GM23338 (cell line): Measurements from ENCODE around the gene PCNX1. TPM values are rescaled to one million over a fixed set of nuclear protein-coding genes. Genes with fewer than 3 reads are reported as not detected.

Experiments
- ATAC-seq: fragments of 200-7000 bp; cut with Tn5 transposase; 3 replicates; pipeline ENCODE4 v1.9.1; 2020
- DNase-seq: peaks from one replicate; pipeline ENCODE4 v3.0.0-alpha.2; 2015; ENCODE audit warnings: low spot score
- H2AFZ ChIP-seq: fragments of 200-600 bp; sonication (generic); 2 replicates; pipeline ENCODE4 v1.8.0; 2016; ENCODE audit warnings: antibody characterized with exemption, mild to moderate bottlenecking, moderate library complexity
- H3F3A ChIP-seq: fragments of 200-600 bp; sonication (generic); replicated peaks from 2 replicates; pipeline ENCODE4 v1.8.0; 2017; ENCODE audit warnings: antibody characterized with exemption, mixed run types, low read depth
- H3K27ac ChIP-seq: fragments of 200-600 bp; sonication (generic); 2 replicates; pipeline ENCODE4 v1.6.1; 2016; ENCODE audit warnings: low read depth
- H3K27me3 ChIP-seq: fragments of 200-600 bp; sonication (generic); 2 replicates; pipeline ENCODE4 v1.8.0; 2016; ENCODE audit warnings: mild to moderate bottlenecking, mixed run types, moderate library complexity; ENCODE audit not compliant: insufficient read depth
- H3K36me3 ChIP-seq: fragments of 200-600 bp; sonication (generic); 2 replicates; pipeline ENCODE4 v1.8.0; 2016; ENCODE audit warnings: mild to moderate bottlenecking; ENCODE audit not compliant: insufficient read depth
- H3K4me1 ChIP-seq: fragments of 200-600 bp; sonication (generic); 2 replicates; pipeline ENCODE4 v1.8.0; 2016; ENCODE audit warnings: mild to moderate bottlenecking, moderate library complexity; ENCODE audit not compliant: insufficient read depth
- H3K4me2 ChIP-seq: fragments of 200-600 bp; sonication (generic); 2 replicates; pipeline ENCODE4 v1.7.1; 2017; ENCODE audit warnings: mixed run types
- H3K4me3 ChIP-seq: fragments of 200-600 bp; sonication (generic); 2 replicates; pipeline ENCODE4 v1.6.1; 2016; ENCODE audit warnings: mixed run types
- H3K79me2 ChIP-seq: fragments of 200-600 bp; sonication (generic); replicated peaks from 2 replicates; pipeline ENCODE4 v1.8.0; 2017; ENCODE audit warnings: mild to moderate bottlenecking; ENCODE audit not compliant: insufficient read depth
- H3K9me2 ChIP-seq: fragments of 200-600 bp; sonication (generic); 2 replicates; pipeline ENCODE4 v1.8.0; 2017; ENCODE audit not compliant: insufficient read depth
- H4K20me1 ChIP-seq: fragments of 200-600 bp; sonication (generic); replicated peaks from 2 replicates; pipeline ENCODE4 v1.8.0; 2017; ENCODE audit warnings: mild to moderate bottlenecking; ENCODE audit not compliant: insufficient read depth
- H3K27ac Mint-ChIP-seq: 2 replicates; pipeline ENCODE4 v1.8.0; 2020; ENCODE audit warnings: inconsistent platforms, mild to moderate bottlenecking, moderate library complexity, mixed read lengths
- H3K27me3 Mint-ChIP-seq: 3 replicates; pipeline ENCODE4 v1.8.0; 2022; ENCODE audit warnings: low read depth, mild to moderate bottlenecking, moderate library complexity, mixed read lengths, inconsistent platforms; ENCODE audit not compliant: insufficient read depth, poor library complexity
- H3K36me3 Mint-ChIP-seq: 3 replicates; pipeline ENCODE4 v1.8.0; 2021; ENCODE audit warnings: low read depth, mild to moderate bottlenecking, inconsistent platforms, moderate library complexity, mixed read lengths
- H3K4me1 Mint-ChIP-seq: 3 replicates; pipeline ENCODE4 v1.8.0; 2020; ENCODE audit warnings: mild to moderate bottlenecking, inconsistent platforms, mixed read lengths
- H3K4me3 Mint-ChIP-seq: 3 replicates; pipeline ENCODE4 v1.8.0; 2021; ENCODE audit warnings: moderate library complexity, mild to moderate bottlenecking, inconsistent platforms, mixed read lengths
- H3K9me3 Mint-ChIP-seq: 3 replicates; pipeline ENCODE4 v1.8.0; 2020; ENCODE audit warnings: moderate library complexity, mild to moderate bottlenecking, inconsistent platforms, mixed read lengths
- CREB1 ChIP-seq: fragments of 250-450 bp; sonication (Bioruptor Pico); IDR thresholded peaks from 2 replicates; pipeline ENCODE4 v1.5.0; 2020; ENCODE audit warnings: low read depth, mild to moderate bottlenecking, moderate library complexity
- CTCF ChIP-seq, 2 experiments: fragments of 200-600 bp in 1 of 2; sonication (generic) in 1 of 2; conservative IDR thresholded peaks; 2 replicates each; pipeline versions ENCODE4 v1.5.1 to v1.6.1; 2016 to 2017; ENCODE audit warnings: antibody characterized with exemption in 2 of 2, low read depth in 2 of 2, mild to moderate bottlenecking in 2 of 2, moderate library complexity in 1 of 2
- ETS1 ChIP-seq: IDR thresholded peaks from 2 replicates; pipeline ENCODE4 v1.6.1; 2016; ENCODE audit warnings: antibody characterized with exemption
- EZH2 ChIP-seq: fragments of 200-600 bp; sonication (generic); IDR thresholded peaks from one replicate; pipeline ENCODE4 v1.8.0; 2017; ENCODE audit warnings: antibody characterized with exemption, mild to moderate bottlenecking, low read depth; ENCODE audit not compliant: unreplicated experiment
- EZH2phosphoT487 ChIP-seq: fragments of 200-600 bp; sonication (generic); IDR thresholded peaks from one replicate; pipeline ENCODE4 v1.8.1; 2018; ENCODE audit warnings: antibody characterized with exemption; ENCODE audit not compliant: unreplicated experiment
- JUNB ChIP-seq: IDR thresholded peaks from one replicate; pipeline ENCODE4 v1.6.1; 2016; ENCODE audit warnings: antibody characterized with exemption; ENCODE audit not compliant: unreplicated experiment
- NANOG ChIP-seq: IDR thresholded peaks from 2 replicates; pipeline ENCODE4 v1.6.1; 2016; ENCODE audit warnings: antibody characterized with exemption, borderline replicate concordance
- POLR2AphosphoS5 ChIP-seq: IDR thresholded peaks from 2 replicates; pipeline ENCODE4 v1.6.1; 2016; ENCODE audit warnings: antibody characterized with exemption, low read depth
- REST ChIP-seq: IDR thresholded peaks from one replicate; pipeline ENCODE4 v1.6.1; 2018; ENCODE audit warnings: antibody characterized with exemption; ENCODE audit not compliant: unreplicated experiment
- STAT1 ChIP-seq: IDR thresholded peaks from one replicate; pipeline ENCODE4 v1.6.1; 2016; ENCODE audit warnings: antibody characterized with exemption; ENCODE audit not compliant: unreplicated experiment
- ZNF331 ChIP-seq: fragments of 250-450 bp; sonication (Bioruptor Pico); IDR thresholded peaks from 2 replicates; pipeline ENCODE4 v1.5.0; 2020; ENCODE audit warnings: low read depth, mild to moderate bottlenecking, moderate library complexity
- polyA plus RNA-seq: library from polyadenylated mRNA; unstranded; fragments of >200 nt; fragmentation: Nextera tagmentation; extraction: Ambion mirVana; gene quantifications from 2 replicates; pipeline ENCODE4 v1.2.1, GENCODE V29; 2016
- total RNA-seq: library from RNA; depleted of rRNA; stranded (reverse); fragments of >200 nt; shearing (Covaris generic); gene quantifications from 2 replicates; pipeline ENCODE4 v1.2.3, GENCODE V29; 2014

The PCNX1 gene
- total and polyA plus RNA-seq, 2 experiments from 2014 or later, result 19.4 to 53.1 TPM

- H3K36me3 Mint-ChIP-seq, result peaks cover 36% of the 10 kb centered on the region; the same call in 2 of the 3 replicates
- H3K4me1 ChIP-seq, result no peaks in the 10 kb centered on the region
- H3K4me3 ChIP-seq, result no peak overlapping the region
- no peaks in the 10 kb centered on the region for H3F3A ChIP-seq
- no peak overlapping the region for H3K4me2 ChIP-seq
- no peaks in the 10 kb centered on the region for H3K4me1 Mint-ChIP-seq
- no peaks in the 10 kb centered on the region for H4K20me1 ChIP-seq
- H3K79me2 ChIP-seq, result 0 out of 2 replicates have a peak, but pooled peaks cover 4% of the 10 kb centered on the region
- no peak overlapping the region for H3K4me3 Mint-ChIP-seq
- no peak overlapping the region for H2AFZ ChIP-seq
- no peaks in the 10 kb centered on the region; the same call in 1 of the 2 replicates for H3K9me2 ChIP-seq
- TF ChIP-seq CREB1 (no peak), POLR2AphosphoS5 (no peak), JUNB (no peak)
- H3K36me3 ChIP-seq, result no peaks in the 10 kb centered on the region; the same call in 1 of the 2 replicates
- DNase-seq, result no peak
- H3K27ac ChIP-seq, result no peak overlapping the region
- ATAC-seq, result no peak
- H3K27me3 Mint-ChIP-seq, result peaks cover 3% of the 10 kb centered on the region
- H3K9me3 Mint-ChIP-seq, result 0 out of 3 replicates have a peak, but pooled peaks cover 4% of the 10 kb centered on the region
- no peaks in the 10 kb centered on the region for H3K27me3 ChIP-seq
- H3K27ac Mint-ChIP-seq, result no peak overlapping the region
Observed at GRCh38 chr14:71094722-71095121, 187.5 kb downstream of the PCNX1 start.

GRCh38 chr14:71096947-71097346, 189.7 kb downstream of the PCNX1 start:
- Histone ChIP-seq H3K4me1 (no peaks in the 10 kb centered on the region), H3K79me2 (0 out of 2 replicates have a peak, but pooled peaks cover 4% of the 10 kb centered on the region), H3K4me2 (no peak overlapping the region), H3F3A (no peaks in the 10 kb centered on the region), H3K27ac (no peak overlapping the region), H4K20me1 (no peaks in the 10 kb centered on the region), H3K27me3 (no peaks in the 10 kb centered on the region), H3K36me3 (no peaks in the 10 kb centered on the region), H3K4me3 (no peak overlapping the region), H2AFZ (no peak overlapping the region), H3K9me2 (no peaks in the 10 kb centered on the region; the same call in 1 of the 2 replicates)
- Mint-ChIP-seq H3K9me3 (0 out of 3 replicates have a peak, but pooled peaks cover 4% of the 10 kb centered on the region), H3K36me3 (peaks cover 29% of the 10 kb centered on the region; the same call in 2 of the 3 replicates), H3K27ac (no peak overlapping the region), H3K4me3 (no peak overlapping the region), H3K4me1 (no peaks in the 10 kb centered on the region), H3K27me3 (peaks cover 3% of the 10 kb centered on the region)
- DNase-seq (no peak), ATAC-seq (no peak)
- no peak for TF ChIP-seq NANOG
- TF ChIP-seq REST, result no peak
- no peak for TF ChIP-seq ZNF331 (CRISPR knock-in tag)
- TF ChIP-seq ETS1, result no peak
- TF ChIP-seq EZH2phosphoT487, result no peak
- no peak for TF ChIP-seq CTCF (conservative IDR thresholded peaks at IDR 0.05; ENCODE audit: low read depth in 2 of 2)
- TF ChIP-seq JUNB, result no peak
- TF ChIP-seq EZH2, result no peak
- no peak for TF ChIP-seq CREB1
- TF ChIP-seq STAT1, result no peak
